ENCODE data around the gene RFLNA. TPM values are rescaled to one million over a fixed set of nuclear protein-coding genes. Genes with fewer than 3 reads are reported as not detected.

The RFLNA gene
- total RNA-seq, 1 donor: 15.9 TPM

DNA sequence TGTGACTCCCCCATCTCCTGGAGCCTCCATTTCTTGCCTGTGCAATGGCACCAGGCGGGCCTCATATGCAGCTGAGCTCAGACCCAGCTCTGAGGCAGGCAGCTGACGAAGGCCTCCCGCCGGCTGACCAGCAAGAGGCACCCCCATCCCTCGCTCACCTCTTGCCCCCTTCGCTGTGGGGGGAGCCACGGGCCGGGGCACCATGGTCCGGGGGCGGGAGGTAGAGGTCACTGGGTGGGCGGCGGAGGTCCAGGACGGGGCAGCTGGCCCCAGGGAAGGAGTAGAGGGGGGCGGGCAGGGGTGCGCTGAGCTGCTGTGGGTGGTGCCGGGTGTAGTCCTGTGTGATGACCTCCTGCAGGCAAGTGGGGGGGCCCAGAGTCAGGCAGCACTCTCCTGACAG is 39.4 kb downstream of the RFLNA start:
- Histone ChIP-seq H3K27ac (ENCODE audit: low read depth, low read length) (no peak overlapping the region), H2AFZ (ENCODE audit: low read length) (no peak overlapping the region), H3K79me2 (ENCODE audit: insufficient read depth, low read length) (no peaks in the 10 kb centered on the region), H3K27me3 (ENCODE audit: insufficient read depth, low read length) (no peaks in the 10 kb centered on the region), H4K20me1 (ENCODE audit: insufficient read depth, low read length) (peaks cover 29% of the 10 kb centered on the region), H3K4me2 (ENCODE audit: insufficient read depth, low read length) (no peak overlapping the region), H3K4me1 (ENCODE audit: insufficient read depth, low read length) (no peaks in the 10 kb centered on the region), H3K36me3 (ENCODE audit: insufficient read depth, low read length) (peaks cover 81% of the 10 kb centered on the region), H3K9me3 (ENCODE audit: low read depth, low read length) (no peaks in the 10 kb centered on the region), H3K4me3 (ENCODE audit: insufficient read depth, low read length) (no peak overlapping the region)
- no peak for DNase-seq (ENCODE audit: insufficient read length, low spot score, missing footprints)
- TF ChIP-seq, protein P1, sequence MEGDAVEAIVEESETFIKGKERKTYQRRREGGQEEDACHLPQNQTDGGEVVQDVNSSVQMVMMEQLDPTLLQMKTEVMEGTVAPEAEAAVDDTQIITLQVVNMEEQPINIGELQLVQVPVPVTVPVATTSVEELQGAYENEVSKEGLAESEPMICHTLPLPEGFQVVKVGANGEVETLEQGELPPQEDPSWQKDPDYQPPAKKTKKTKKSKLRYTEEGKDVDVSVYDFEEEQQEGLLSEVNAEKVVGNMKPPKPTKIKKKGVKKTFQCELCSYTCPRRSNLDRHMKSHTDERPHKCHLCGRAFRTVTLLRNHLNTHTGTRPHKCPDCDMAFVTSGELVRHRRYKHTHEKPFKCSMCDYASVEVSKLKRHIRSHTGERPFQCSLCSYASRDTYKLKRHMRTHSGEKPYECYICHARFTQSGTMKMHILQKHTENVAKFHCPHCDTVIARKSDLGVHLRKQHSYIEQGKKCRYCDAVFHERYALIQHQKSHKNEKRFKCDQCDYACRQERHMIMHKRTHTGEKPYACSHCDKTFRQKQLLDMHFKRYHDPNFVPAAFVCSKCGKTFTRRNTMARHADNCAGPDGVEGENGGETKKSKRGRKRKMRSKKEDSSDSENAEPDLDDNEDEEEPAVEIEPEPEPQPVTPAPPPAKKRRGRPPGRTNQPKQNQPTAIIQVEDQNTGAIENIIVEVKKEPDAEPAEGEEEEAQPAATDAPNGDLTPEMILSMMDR (IDR thresholded peaks at IDR 0.05; ENCODE audit: extremely low read depth, low read depth, low read length): no peak

DNA sequence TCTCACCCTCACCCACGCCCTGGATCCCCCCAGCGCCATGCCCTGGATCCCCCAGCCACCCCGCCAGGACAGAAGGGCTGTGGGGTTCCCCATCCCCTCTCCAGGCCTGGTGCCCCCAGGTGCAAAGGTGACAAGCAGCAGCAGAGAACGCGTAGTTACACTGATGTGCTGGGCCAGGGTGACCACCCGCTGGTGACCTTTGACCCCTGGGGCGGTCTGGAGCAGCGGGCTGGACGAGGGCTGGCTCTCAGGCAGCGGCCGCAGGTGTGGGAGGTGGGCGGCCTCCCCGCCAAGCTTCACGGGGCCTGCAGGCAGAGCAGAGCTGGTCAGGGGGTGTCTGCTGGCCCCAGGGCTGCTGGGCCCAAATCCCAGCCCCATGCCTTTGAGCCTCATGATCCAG is 40.1 kb downstream of the RFLNA start:
- Histone ChIP-seq H3K4me2 (ENCODE audit: insufficient read depth, low read length) (no peak overlapping the region), H3K79me2 (ENCODE audit: insufficient read depth, low read length) (no peaks in the 10 kb centered on the region), H3K4me3 (ENCODE audit: insufficient read depth, low read length) (no peak overlapping the region), H3K4me1 (ENCODE audit: insufficient read depth, low read length) (no peaks in the 10 kb centered on the region), H2AFZ (ENCODE audit: low read length) (no peak overlapping the region), H3K36me3 (ENCODE audit: insufficient read depth, low read length) (peaks cover 74% of the 10 kb centered on the region), H4K20me1 (ENCODE audit: insufficient read depth, low read length) (peaks cover 30% of the 10 kb centered on the region), H3K9me3 (ENCODE audit: low read depth, low read length) (no peaks in the 10 kb centered on the region), H3K27me3 (ENCODE audit: insufficient read depth, low read length) (no peaks in the 10 kb centered on the region), H3K27ac (ENCODE audit: low read depth, low read length) (no peak overlapping the region)
- TF ChIP-seq, protein P1 (IDR thresholded peaks at IDR 0.05; ENCODE audit: extremely low read depth, low read depth, low read length): no peak
- DNase-seq (ENCODE audit: insufficient read length, low spot score, missing footprints): no peak

DNA sequence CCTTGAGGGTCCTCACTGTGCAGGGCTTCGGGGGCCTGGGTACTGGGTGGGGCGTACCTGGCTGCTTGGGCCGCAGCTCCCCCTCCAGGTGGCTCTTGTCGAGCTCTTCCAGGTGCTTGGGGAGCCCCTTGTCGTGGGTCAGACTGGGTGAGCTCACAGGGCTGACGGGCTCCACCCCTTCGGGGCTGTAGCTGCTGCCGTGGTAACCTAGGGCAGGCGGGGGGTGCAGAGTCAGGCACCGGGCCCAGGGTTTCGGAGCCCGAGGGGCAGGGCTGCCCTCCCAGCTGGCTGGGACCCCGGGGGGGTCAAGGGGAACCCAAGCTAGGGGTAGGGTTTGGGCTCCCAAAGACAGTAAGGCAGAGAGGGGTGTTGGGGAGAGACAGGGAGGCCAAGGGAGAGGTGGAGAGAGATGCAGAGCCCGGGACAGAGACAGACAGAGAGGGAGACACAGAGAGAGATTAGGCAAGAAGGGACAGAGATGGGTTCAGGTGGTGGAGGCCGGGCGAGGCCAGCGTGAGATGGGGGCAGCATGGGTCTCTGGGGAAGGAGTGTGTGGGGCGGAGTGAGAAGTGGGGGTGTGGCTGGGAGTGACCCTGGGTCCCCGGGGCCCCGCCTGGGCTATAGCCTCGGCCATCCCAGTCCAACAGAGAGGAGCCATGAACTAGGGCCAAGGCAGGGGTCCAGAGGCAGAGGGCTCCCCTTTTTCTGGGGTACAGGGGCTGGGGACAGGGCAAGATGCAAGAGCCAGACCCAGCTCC is 40.7 kb downstream of the RFLNA start:
- no peaks in the 10 kb centered on the region for H3K4me1 ChIP-seq (ENCODE audit: insufficient read depth, low read length)
- H3K9me3 ChIP-seq (ENCODE audit: low read depth, low read length): no peaks in the 10 kb centered on the region
- no peak overlapping the region for H2AFZ ChIP-seq (ENCODE audit: low read length)
- peaks cover 26% of the 10 kb centered on the region for H4K20me1 ChIP-seq (ENCODE audit: insufficient read depth, low read length)
- H3K36me3 ChIP-seq (ENCODE audit: insufficient read depth, low read length): peaks cover 72% of the 10 kb centered on the region
- H3K27me3 ChIP-seq (ENCODE audit: insufficient read depth, low read length): no peaks in the 10 kb centered on the region
- TF ChIP-seq, protein P1 (IDR thresholded peaks at IDR 0.05; ENCODE audit: extremely low read depth, low read depth, low read length): no peak
- DNase-seq (ENCODE audit: insufficient read length, low spot score, missing footprints): no peak
- H3K79me2 ChIP-seq (ENCODE audit: insufficient read depth, low read length): no peaks in the 10 kb centered on the region
- H3K4me3 ChIP-seq (ENCODE audit: insufficient read depth, low read length): no peak overlapping the region
- H3K4me2 ChIP-seq (ENCODE audit: insufficient read depth, low read length): no peak overlapping the region
- H3K27ac ChIP-seq (ENCODE audit: low read depth, low read length): no peak overlapping the region

DNA sequence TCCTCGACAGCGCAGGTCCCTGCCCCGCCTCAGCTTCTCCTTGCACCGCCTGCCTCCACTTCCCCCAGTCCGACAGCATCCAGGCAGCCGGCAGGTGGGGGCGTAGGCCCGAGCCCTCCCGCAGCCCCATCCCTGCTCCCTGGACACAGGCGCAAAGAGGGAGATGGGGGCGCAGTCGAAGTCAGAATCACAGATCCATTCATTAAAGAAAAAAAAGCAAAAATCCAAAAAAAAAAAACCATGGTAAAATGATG is 41.2 kb downstream of the RFLNA start:
- Histone ChIP-seq H3K27me3 (ENCODE audit: insufficient read depth, low read length) (no peaks in the 10 kb centered on the region), H3K36me3 (ENCODE audit: insufficient read depth, low read length) (peaks cover 73% of the 10 kb centered on the region), H3K27ac (ENCODE audit: low read depth, low read length) (no peak overlapping the region), H3K9me3 (ENCODE audit: low read depth, low read length) (no peaks in the 10 kb centered on the region), H4K20me1 (ENCODE audit: insufficient read depth, low read length) (peaks cover 23% of the 10 kb centered on the region), H3K4me3 (ENCODE audit: insufficient read depth, low read length) (no peak overlapping the region), H3K4me2 (ENCODE audit: insufficient read depth, low read length) (no peak overlapping the region), H3K79me2 (ENCODE audit: insufficient read depth, low read length) (no peaks in the 10 kb centered on the region), H3K4me1 (ENCODE audit: insufficient read depth, low read length) (no peaks in the 10 kb centered on the region), H2AFZ (ENCODE audit: low read length) (no peak overlapping the region)
- TF ChIP-seq, protein P1 (IDR thresholded peaks at IDR 0.05; ENCODE audit: extremely low read depth, low read depth, low read length): no peak
- DNase-seq (ENCODE audit: insufficient read length, low spot score, missing footprints): no peak

All from osteoblast (primary cell).